ENCODE measurements around the gene NELL2. TPM values are rescaled to one million over a fixed set of nuclear protein-coding genes. Genes with fewer than 3 reads are reported as not detected.

Gene NELL2
- total RNA-seq, 6 donors from 2014 or later = 1.1 to 19.3 (median 4.2) TPM

GRCh38 chr12:44873898-44874297 is 2.2 kb downstream of the NELL2 start:
- 28 to 29% methylated on average over 1 of the region's 1 CpG for WGBS, 2 donors
- H3K4me3 ChIP-seq = no peak overlapping the region
- TF ChIP-seq POLR2AphosphoS5 (IDR thresholded peaks at IDR 0.05) (no peak), POLR2A (IDR thresholded peaks at IDR 0.05) (no peak), EP300 (IDR thresholded peaks at IDR 0.05) (no peak)
- TF ChIP-seq, protein P1, sequence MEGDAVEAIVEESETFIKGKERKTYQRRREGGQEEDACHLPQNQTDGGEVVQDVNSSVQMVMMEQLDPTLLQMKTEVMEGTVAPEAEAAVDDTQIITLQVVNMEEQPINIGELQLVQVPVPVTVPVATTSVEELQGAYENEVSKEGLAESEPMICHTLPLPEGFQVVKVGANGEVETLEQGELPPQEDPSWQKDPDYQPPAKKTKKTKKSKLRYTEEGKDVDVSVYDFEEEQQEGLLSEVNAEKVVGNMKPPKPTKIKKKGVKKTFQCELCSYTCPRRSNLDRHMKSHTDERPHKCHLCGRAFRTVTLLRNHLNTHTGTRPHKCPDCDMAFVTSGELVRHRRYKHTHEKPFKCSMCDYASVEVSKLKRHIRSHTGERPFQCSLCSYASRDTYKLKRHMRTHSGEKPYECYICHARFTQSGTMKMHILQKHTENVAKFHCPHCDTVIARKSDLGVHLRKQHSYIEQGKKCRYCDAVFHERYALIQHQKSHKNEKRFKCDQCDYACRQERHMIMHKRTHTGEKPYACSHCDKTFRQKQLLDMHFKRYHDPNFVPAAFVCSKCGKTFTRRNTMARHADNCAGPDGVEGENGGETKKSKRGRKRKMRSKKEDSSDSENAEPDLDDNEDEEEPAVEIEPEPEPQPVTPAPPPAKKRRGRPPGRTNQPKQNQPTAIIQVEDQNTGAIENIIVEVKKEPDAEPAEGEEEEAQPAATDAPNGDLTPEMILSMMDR (IDR thresholded peaks at IDR 0.05) = no peak
- no peak for DNase-seq
- H3K27me3 ChIP-seq = peaks cover 0 to 19% (median 10%) of the 10 kb centered on the region in 4 donors
- ATAC-seq (ENCODE audit: low FRiP score in 2 of 2) = no peak
- no peaks in the 10 kb centered on the region for H3K9me3 ChIP-seq
- H3K27ac ChIP-seq = no peak overlapping the region
- H3K4me1 ChIP-seq = peaks cover 22 to 26% (median 24%) of the 10 kb centered on the region in 4 donors
- H3K36me3 ChIP-seq = no peaks in the 10 kb centered on the region

DNA sequence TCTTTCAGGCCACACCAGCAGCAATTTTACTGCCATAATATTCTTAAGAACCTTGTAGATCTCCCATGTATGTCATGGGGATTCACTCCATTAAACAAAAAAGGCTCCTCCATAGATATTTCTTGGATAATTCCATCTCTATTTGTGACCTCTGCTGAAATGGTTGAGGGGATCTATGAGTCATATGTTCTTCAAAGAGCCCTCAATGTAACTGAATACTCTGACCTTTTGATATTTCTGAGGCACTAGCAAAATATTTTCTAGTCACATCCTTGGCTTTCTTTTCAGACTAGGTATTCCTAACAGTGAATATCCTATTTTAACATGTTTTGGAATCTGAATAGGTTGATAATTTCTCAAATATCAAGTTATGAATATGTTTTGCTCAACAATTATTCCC is 6.6 kb downstream of the NELL2 start:
- no peak for TF ChIP-seq POLR2AphosphoS5 (IDR thresholded peaks at IDR 0.05)
- no peak for TF ChIP-seq POLR2A (IDR thresholded peaks at IDR 0.05)
- TF ChIP-seq, protein P1 (IDR thresholded peaks at IDR 0.05) = no peak
- TF ChIP-seq EP300 (IDR thresholded peaks at IDR 0.05) = no peak
- H3K4me1 ChIP-seq = no peaks in the 10 kb centered on the region
- no peak for ATAC-seq (ENCODE audit: low FRiP score in 2 of 2)

DNA sequence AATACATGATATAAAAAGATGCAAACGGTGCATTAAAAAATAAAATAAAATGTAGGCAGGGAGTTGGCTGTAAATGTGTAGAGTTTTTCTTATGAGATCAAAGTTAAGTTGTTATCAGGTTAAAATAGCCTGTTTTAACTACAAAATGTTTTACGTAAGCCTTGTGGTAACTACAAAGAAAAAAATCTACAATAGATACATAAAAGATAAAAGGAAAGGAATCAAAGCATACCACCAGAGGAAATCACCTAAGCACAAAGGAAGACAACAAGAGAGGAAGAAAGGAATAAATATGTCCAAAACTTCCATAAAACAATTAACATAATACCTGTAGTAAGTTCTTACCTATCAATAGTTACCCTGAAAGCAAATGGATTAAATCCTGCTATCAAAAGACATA is 12.2 kb downstream of the NELL2 start:
- WGBS, 2 donors = 0 to 32% methylated on average over 2 of the region's 2 CpGs
- TF ChIP-seq, protein P1 (IDR thresholded peaks at IDR 0.05) = no peak
- TF ChIP-seq POLR2AphosphoS5 (IDR thresholded peaks at IDR 0.05) (no peak), EP300 (IDR thresholded peaks at IDR 0.05) (no peak), POLR2A (IDR thresholded peaks at IDR 0.05) (no peak)
- no peaks in the 10 kb centered on the region for H3K4me1 ChIP-seq

More for the DNA sequence above, 6.6 kb downstream of the NELL2 start:
- no peaks in the 10 kb centered on the region for H3K9me3 ChIP-seq
- no peak overlapping the region for H3K4me3 ChIP-seq
- no peak overlapping the region for H3K27ac ChIP-seq
- H3K27me3 ChIP-seq = peaks cover 0 to 4% (median 1%) of the 10 kb centered on the region in 4 donors
- no peaks in the 10 kb centered on the region for H3K36me3 ChIP-seq
- DNase-seq = no peak

DNA sequence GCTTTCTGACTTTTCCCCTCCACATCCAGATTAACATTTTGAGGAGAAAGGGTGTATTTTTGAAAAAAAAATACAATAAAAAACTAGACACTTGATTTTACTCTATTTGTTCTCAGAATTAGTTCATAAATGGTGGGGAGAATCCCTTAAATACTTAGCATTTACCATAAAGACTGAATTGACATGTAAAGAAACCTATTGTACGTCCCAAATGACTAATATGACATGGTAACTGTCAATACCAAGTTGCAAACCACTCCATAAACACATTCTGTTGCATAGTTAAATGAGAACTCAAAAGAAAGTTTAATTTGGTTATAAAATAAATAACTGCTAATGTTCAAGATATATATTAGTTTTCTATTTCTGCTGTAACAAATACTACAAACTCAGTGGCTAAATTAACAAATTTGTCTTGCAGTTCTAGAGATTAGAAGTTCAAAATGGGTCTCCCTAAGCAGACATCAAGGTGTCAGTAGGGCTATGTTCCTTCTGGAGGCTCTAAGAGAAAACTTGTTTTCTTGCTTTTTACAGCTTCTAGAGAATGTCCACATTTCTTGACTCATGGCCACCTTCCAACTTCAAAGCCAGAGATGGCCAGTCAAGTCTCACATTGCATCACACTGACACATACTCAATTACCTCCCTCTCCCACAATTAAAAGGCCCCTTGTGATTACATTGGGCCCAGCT is 16.0 kb downstream of the NELL2 start:
- DNase-seq = no peak
- TF ChIP-seq EP300 (IDR thresholded peaks at IDR 0.05) (no peak), POLR2AphosphoS5 (IDR thresholded peaks at IDR 0.05) (no peak)
- TF ChIP-seq, protein P1 (IDR thresholded peaks at IDR 0.05) = no peak
- WGBS, 2 donors = 88% methylated on average over 1 of the region's 1 CpG
- no peak for ATAC-seq (ENCODE audit: low FRiP score in 2 of 2)
- Histone ChIP-seq H3K27me3 (no peaks in the 10 kb centered on the region), H3K36me3 (no peaks in the 10 kb centered on the region), H3K4me1 (no peaks in the 10 kb centered on the region), H3K4me3 (no peak overlapping the region), H3K9me3 (peaks cover 0 to 5% (median 0%) of the 10 kb centered on the region in 4 donors), H3K27ac (no peak overlapping the region)

More for the DNA sequence above, 12.2 kb downstream of the NELL2 start:
- Histone ChIP-seq H3K27ac (no peak overlapping the region), H3K4me3 (no peak overlapping the region), H3K9me3 (peaks cover 0 to 5% (median 0%) of the 10 kb centered on the region in 4 donors), H3K36me3 (no peaks in the 10 kb centered on the region), H3K27me3 (no peaks in the 10 kb centered on the region)
- DNase-seq (no peak), ATAC-seq (ENCODE audit: low FRiP score in 2 of 2) (no peak)

All from upper lobe of left lung (tissue), 6 donors.